GM23338 (cell line): ENCODE results near the gene AP4M1. TPM values are rescaled to one million over a fixed set of nuclear protein-coding genes. Genes with fewer than 3 reads are reported as not detected.

Source experiments
- ATAC-seq: fragments of 200-7000 bp; cut with Tn5 transposase; 3 replicates; pipeline ENCODE4 v1.9.1; 2020
- DNase-seq: peaks from one replicate; pipeline ENCODE4 v3.0.0-alpha.2; 2015; ENCODE audit warnings: low spot score
- H2AFZ ChIP-seq: fragments of 200-600 bp; sonication (generic); 2 replicates; pipeline ENCODE4 v1.8.0; 2016; ENCODE audit warnings: antibody characterized with exemption, mild to moderate bottlenecking, moderate library complexity
- H3F3A ChIP-seq: fragments of 200-600 bp; sonication (generic); replicated peaks from 2 replicates; pipeline ENCODE4 v1.8.0; 2017; ENCODE audit warnings: antibody characterized with exemption, mixed run types, low read depth
- H3K27ac ChIP-seq: fragments of 200-600 bp; sonication (generic); 2 replicates; pipeline ENCODE4 v1.6.1; 2016; ENCODE audit warnings: low read depth
- H3K27me3 ChIP-seq: fragments of 200-600 bp; sonication (generic); 2 replicates; pipeline ENCODE4 v1.8.0; 2016; ENCODE audit warnings: mild to moderate bottlenecking, mixed run types, moderate library complexity; ENCODE audit not compliant: insufficient read depth
- H3K36me3 ChIP-seq: fragments of 200-600 bp; sonication (generic); 2 replicates; pipeline ENCODE4 v1.8.0; 2016; ENCODE audit warnings: mild to moderate bottlenecking; ENCODE audit not compliant: insufficient read depth
- H3K4me1 ChIP-seq: fragments of 200-600 bp; sonication (generic); 2 replicates; pipeline ENCODE4 v1.8.0; 2016; ENCODE audit warnings: mild to moderate bottlenecking, moderate library complexity; ENCODE audit not compliant: insufficient read depth
- H3K4me2 ChIP-seq: fragments of 200-600 bp; sonication (generic); 2 replicates; pipeline ENCODE4 v1.7.1; 2017; ENCODE audit warnings: mixed run types
- H3K4me3 ChIP-seq: fragments of 200-600 bp; sonication (generic); 2 replicates; pipeline ENCODE4 v1.6.1; 2016; ENCODE audit warnings: mixed run types
- H3K79me2 ChIP-seq: fragments of 200-600 bp; sonication (generic); replicated peaks from 2 replicates; pipeline ENCODE4 v1.8.0; 2017; ENCODE audit warnings: mild to moderate bottlenecking; ENCODE audit not compliant: insufficient read depth
- H3K9me2 ChIP-seq: fragments of 200-600 bp; sonication (generic); 2 replicates; pipeline ENCODE4 v1.8.0; 2017; ENCODE audit not compliant: insufficient read depth
- H4K20me1 ChIP-seq: fragments of 200-600 bp; sonication (generic); replicated peaks from 2 replicates; pipeline ENCODE4 v1.8.0; 2017; ENCODE audit warnings: mild to moderate bottlenecking; ENCODE audit not compliant: insufficient read depth
- H3K27ac Mint-ChIP-seq: 2 replicates; pipeline ENCODE4 v1.8.0; 2020; ENCODE audit warnings: inconsistent platforms, mild to moderate bottlenecking, moderate library complexity, mixed read lengths
- H3K27me3 Mint-ChIP-seq: 3 replicates; pipeline ENCODE4 v1.8.0; 2022; ENCODE audit warnings: low read depth, mild to moderate bottlenecking, moderate library complexity, mixed read lengths, inconsistent platforms; ENCODE audit not compliant: insufficient read depth, poor library complexity
- H3K36me3 Mint-ChIP-seq: 3 replicates; pipeline ENCODE4 v1.8.0; 2021; ENCODE audit warnings: low read depth, mild to moderate bottlenecking, inconsistent platforms, moderate library complexity, mixed read lengths
- H3K4me1 Mint-ChIP-seq: 3 replicates; pipeline ENCODE4 v1.8.0; 2020; ENCODE audit warnings: mild to moderate bottlenecking, inconsistent platforms, mixed read lengths
- H3K4me3 Mint-ChIP-seq: 3 replicates; pipeline ENCODE4 v1.8.0; 2021; ENCODE audit warnings: moderate library complexity, mild to moderate bottlenecking, inconsistent platforms, mixed read lengths
- H3K9me3 Mint-ChIP-seq: 3 replicates; pipeline ENCODE4 v1.8.0; 2020; ENCODE audit warnings: moderate library complexity, mild to moderate bottlenecking, inconsistent platforms, mixed read lengths
- CREB1 ChIP-seq: fragments of 250-450 bp; sonication (Bioruptor Pico); IDR thresholded peaks from 2 replicates; pipeline ENCODE4 v1.5.0; 2020; ENCODE audit warnings: low read depth, mild to moderate bottlenecking, moderate library complexity
- EZH2 ChIP-seq: fragments of 200-600 bp; sonication (generic); IDR thresholded peaks from one replicate; pipeline ENCODE4 v1.8.0; 2017; ENCODE audit warnings: antibody characterized with exemption, mild to moderate bottlenecking, low read depth; ENCODE audit not compliant: unreplicated experiment
- EZH2phosphoT487 ChIP-seq: fragments of 200-600 bp; sonication (generic); IDR thresholded peaks from one replicate; pipeline ENCODE4 v1.8.1; 2018; ENCODE audit warnings: antibody characterized with exemption; ENCODE audit not compliant: unreplicated experiment
- JUNB ChIP-seq: IDR thresholded peaks from one replicate; pipeline ENCODE4 v1.6.1; 2016; ENCODE audit warnings: antibody characterized with exemption; ENCODE audit not compliant: unreplicated experiment
- NANOG ChIP-seq: IDR thresholded peaks from 2 replicates; pipeline ENCODE4 v1.6.1; 2016; ENCODE audit warnings: antibody characterized with exemption, borderline replicate concordance
- POLR2AphosphoS5 ChIP-seq: IDR thresholded peaks from 2 replicates; pipeline ENCODE4 v1.6.1; 2016; ENCODE audit warnings: antibody characterized with exemption, low read depth
- STAT1 ChIP-seq: IDR thresholded peaks from one replicate; pipeline ENCODE4 v1.6.1; 2016; ENCODE audit warnings: antibody characterized with exemption; ENCODE audit not compliant: unreplicated experiment
- ZNF114 ChIP-seq: fragments of 250-450 bp; sonication (Bioruptor Pico); IDR thresholded peaks from 2 replicates; pipeline ENCODE4 v1.5.0; 2020; ENCODE audit warnings: mild to moderate bottlenecking, moderate library complexity
- ZNF331 ChIP-seq: fragments of 250-450 bp; sonication (Bioruptor Pico); IDR thresholded peaks from 2 replicates; pipeline ENCODE4 v1.5.0; 2020; ENCODE audit warnings: low read depth, mild to moderate bottlenecking, moderate library complexity
- polyA plus RNA-seq: library from polyadenylated mRNA; unstranded; fragments of >200 nt; fragmentation: Nextera tagmentation; extraction: Ambion mirVana; gene quantifications from 2 replicates; pipeline ENCODE4 v1.2.1, GENCODE V29; 2016
- total RNA-seq: library from RNA; depleted of rRNA; stranded (reverse); fragments of >200 nt; shearing (Covaris generic); gene quantifications from 2 replicates; pipeline ENCODE4 v1.2.3, GENCODE V29; 2014
- TF ChIP-seq, protein P1 (sequence below): IDR thresholded peaks from one replicate; pipeline ENCODE4 v1.6.1; 2018; ENCODE audit warnings: antibody characterized with exemption; ENCODE audit not compliant: unreplicated experiment
- TF ChIP-seq, protein P2 (sequence below), 2 experiments: fragments of 200-600 bp in 1 of 2; sonication (generic) in 1 of 2; conservative IDR thresholded peaks; 2 replicates each; pipeline versions ENCODE4 v1.5.1 to v1.6.1; 2016 to 2017; ENCODE audit warnings: antibody characterized with exemption in 2 of 2, low read depth in 2 of 2, mild to moderate bottlenecking in 2 of 2, moderate library complexity in 1 of 2
- TF ChIP-seq, protein P3 (sequence below): IDR thresholded peaks from 2 replicates; pipeline ENCODE4 v1.6.1; 2016; ENCODE audit warnings: antibody characterized with exemption
- TF ChIP-seq, protein P4 (sequence below): fragments of 250-450 bp; sonication (Bioruptor Pico); IDR thresholded peaks from 2 replicates; pipeline ENCODE4 v1.5.0; 2020; ENCODE audit warnings: mild to moderate bottlenecking, moderate library complexity

AP4M1 gene
- total and polyA plus RNA-seq, 2 experiments from 2014 or later = 9.5 to 13.3 TPM

DNA sequence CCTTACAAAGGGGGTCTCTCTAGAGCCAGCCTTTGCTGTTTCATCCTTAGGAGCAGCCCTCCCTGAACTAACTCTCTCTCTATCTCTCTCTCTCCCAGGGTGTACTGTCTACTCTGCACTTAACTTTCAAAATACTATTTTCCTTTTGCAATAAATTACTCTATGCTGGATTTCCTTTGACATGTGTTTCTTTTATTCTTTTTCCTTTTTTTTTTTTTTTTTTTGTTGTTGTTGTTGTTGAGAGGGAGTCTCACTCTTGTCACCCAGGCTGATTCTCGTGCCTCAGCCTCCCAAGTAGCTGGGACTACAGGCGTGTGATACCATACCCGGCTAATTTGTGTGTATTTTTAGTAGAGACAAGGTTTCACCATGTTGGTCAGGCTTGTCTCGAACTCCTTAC, 18.5 kb upstream of the AP4M1 start:
- peaks cover 16% of the 10 kb centered on the region for H3K27me3 Mint-ChIP-seq
- peak; percentile 9 for ATAC-seq
- H3K4me3 Mint-ChIP-seq = peak overlapping the region; percentile 95
- H3K27ac Mint-ChIP-seq = peak overlapping the region; percentile 95
- peaks cover 23% of the 10 kb centered on the region for H3K4me1 Mint-ChIP-seq
- Histone ChIP-seq H3K27ac (peak overlapping the region; percentile 62), H3F3A (peaks cover 20% of the 10 kb centered on the region), H3K4me1 (peaks cover 15% of the 10 kb centered on the region), H3K79me2 (peaks cover 33% of the 10 kb centered on the region), H3K36me3 (peaks cover 19% of the 10 kb centered on the region), H3K9me2 (no peaks in the 10 kb centered on the region), H3K27me3 (no peaks in the 10 kb centered on the region), H3K4me3 (peak overlapping the region; percentile 94; the same call in 1 of the 2 replicates), H4K20me1 (peaks cover 20% of the 10 kb centered on the region), H2AFZ (no peak overlapping the region), H3K4me2 (peak overlapping the region; percentile 37)
- DNase-seq = no peak
- peaks cover 30% of the 10 kb centered on the region for H3K36me3 Mint-ChIP-seq
- peaks cover 9% of the 10 kb centered on the region; the same call in 2 of the 3 replicates for H3K9me3 Mint-ChIP-seq
- TF ChIP-seq, protein P1, sequence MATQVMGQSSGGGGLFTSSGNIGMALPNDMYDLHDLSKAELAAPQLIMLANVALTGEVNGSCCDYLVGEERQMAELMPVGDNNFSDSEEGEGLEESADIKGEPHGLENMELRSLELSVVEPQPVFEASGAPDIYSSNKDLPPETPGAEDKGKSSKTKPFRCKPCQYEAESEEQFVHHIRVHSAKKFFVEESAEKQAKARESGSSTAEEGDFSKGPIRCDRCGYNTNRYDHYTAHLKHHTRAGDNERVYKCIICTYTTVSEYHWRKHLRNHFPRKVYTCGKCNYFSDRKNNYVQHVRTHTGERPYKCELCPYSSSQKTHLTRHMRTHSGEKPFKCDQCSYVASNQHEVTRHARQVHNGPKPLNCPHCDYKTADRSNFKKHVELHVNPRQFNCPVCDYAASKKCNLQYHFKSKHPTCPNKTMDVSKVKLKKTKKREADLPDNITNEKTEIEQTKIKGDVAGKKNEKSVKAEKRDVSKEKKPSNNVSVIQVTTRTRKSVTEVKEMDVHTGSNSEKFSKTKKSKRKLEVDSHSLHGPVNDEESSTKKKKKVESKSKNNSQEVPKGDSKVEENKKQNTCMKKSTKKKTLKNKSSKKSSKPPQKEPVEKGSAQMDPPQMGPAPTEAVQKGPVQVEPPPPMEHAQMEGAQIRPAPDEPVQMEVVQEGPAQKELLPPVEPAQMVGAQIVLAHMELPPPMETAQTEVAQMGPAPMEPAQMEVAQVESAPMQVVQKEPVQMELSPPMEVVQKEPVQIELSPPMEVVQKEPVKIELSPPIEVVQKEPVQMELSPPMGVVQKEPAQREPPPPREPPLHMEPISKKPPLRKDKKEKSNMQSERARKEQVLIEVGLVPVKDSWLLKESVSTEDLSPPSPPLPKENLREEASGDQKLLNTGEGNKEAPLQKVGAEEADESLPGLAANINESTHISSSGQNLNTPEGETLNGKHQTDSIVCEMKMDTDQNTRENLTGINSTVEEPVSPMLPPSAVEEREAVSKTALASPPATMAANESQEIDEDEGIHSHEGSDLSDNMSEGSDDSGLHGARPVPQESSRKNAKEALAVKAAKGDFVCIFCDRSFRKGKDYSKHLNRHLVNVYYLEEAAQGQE = no peak
- TF ChIP-seq, protein P2, sequence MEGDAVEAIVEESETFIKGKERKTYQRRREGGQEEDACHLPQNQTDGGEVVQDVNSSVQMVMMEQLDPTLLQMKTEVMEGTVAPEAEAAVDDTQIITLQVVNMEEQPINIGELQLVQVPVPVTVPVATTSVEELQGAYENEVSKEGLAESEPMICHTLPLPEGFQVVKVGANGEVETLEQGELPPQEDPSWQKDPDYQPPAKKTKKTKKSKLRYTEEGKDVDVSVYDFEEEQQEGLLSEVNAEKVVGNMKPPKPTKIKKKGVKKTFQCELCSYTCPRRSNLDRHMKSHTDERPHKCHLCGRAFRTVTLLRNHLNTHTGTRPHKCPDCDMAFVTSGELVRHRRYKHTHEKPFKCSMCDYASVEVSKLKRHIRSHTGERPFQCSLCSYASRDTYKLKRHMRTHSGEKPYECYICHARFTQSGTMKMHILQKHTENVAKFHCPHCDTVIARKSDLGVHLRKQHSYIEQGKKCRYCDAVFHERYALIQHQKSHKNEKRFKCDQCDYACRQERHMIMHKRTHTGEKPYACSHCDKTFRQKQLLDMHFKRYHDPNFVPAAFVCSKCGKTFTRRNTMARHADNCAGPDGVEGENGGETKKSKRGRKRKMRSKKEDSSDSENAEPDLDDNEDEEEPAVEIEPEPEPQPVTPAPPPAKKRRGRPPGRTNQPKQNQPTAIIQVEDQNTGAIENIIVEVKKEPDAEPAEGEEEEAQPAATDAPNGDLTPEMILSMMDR (conservative IDR thresholded peaks at IDR 0.05; ENCODE audit: low read depth in 2 of 2) = no peak
- TF ChIP-seq ZNF114 (CRISPR knock-in tag) = no peak
- TF ChIP-seq STAT1 = no peak
- TF ChIP-seq JUNB = no peak
- no peak for TF ChIP-seq EZH2phosphoT487
- TF ChIP-seq NANOG = no peak
- TF ChIP-seq, protein P3, sequence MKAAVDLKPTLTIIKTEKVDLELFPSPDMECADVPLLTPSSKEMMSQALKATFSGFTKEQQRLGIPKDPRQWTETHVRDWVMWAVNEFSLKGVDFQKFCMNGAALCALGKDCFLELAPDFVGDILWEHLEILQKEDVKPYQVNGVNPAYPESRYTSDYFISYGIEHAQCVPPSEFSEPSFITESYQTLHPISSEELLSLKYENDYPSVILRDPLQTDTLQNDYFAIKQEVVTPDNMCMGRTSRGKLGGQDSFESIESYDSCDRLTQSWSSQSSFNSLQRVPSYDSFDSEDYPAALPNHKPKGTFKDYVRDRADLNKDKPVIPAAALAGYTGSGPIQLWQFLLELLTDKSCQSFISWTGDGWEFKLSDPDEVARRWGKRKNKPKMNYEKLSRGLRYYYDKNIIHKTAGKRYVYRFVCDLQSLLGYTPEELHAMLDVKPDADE = no peak
- TF ChIP-seq POLR2AphosphoS5 = no peak
- TF ChIP-seq EZH2 = no peak
- no peak for TF ChIP-seq CREB1 (CRISPR knock-in tag)
- TF ChIP-seq ZNF331 (CRISPR knock-in tag) = no peak
- TF ChIP-seq, protein P4, sequence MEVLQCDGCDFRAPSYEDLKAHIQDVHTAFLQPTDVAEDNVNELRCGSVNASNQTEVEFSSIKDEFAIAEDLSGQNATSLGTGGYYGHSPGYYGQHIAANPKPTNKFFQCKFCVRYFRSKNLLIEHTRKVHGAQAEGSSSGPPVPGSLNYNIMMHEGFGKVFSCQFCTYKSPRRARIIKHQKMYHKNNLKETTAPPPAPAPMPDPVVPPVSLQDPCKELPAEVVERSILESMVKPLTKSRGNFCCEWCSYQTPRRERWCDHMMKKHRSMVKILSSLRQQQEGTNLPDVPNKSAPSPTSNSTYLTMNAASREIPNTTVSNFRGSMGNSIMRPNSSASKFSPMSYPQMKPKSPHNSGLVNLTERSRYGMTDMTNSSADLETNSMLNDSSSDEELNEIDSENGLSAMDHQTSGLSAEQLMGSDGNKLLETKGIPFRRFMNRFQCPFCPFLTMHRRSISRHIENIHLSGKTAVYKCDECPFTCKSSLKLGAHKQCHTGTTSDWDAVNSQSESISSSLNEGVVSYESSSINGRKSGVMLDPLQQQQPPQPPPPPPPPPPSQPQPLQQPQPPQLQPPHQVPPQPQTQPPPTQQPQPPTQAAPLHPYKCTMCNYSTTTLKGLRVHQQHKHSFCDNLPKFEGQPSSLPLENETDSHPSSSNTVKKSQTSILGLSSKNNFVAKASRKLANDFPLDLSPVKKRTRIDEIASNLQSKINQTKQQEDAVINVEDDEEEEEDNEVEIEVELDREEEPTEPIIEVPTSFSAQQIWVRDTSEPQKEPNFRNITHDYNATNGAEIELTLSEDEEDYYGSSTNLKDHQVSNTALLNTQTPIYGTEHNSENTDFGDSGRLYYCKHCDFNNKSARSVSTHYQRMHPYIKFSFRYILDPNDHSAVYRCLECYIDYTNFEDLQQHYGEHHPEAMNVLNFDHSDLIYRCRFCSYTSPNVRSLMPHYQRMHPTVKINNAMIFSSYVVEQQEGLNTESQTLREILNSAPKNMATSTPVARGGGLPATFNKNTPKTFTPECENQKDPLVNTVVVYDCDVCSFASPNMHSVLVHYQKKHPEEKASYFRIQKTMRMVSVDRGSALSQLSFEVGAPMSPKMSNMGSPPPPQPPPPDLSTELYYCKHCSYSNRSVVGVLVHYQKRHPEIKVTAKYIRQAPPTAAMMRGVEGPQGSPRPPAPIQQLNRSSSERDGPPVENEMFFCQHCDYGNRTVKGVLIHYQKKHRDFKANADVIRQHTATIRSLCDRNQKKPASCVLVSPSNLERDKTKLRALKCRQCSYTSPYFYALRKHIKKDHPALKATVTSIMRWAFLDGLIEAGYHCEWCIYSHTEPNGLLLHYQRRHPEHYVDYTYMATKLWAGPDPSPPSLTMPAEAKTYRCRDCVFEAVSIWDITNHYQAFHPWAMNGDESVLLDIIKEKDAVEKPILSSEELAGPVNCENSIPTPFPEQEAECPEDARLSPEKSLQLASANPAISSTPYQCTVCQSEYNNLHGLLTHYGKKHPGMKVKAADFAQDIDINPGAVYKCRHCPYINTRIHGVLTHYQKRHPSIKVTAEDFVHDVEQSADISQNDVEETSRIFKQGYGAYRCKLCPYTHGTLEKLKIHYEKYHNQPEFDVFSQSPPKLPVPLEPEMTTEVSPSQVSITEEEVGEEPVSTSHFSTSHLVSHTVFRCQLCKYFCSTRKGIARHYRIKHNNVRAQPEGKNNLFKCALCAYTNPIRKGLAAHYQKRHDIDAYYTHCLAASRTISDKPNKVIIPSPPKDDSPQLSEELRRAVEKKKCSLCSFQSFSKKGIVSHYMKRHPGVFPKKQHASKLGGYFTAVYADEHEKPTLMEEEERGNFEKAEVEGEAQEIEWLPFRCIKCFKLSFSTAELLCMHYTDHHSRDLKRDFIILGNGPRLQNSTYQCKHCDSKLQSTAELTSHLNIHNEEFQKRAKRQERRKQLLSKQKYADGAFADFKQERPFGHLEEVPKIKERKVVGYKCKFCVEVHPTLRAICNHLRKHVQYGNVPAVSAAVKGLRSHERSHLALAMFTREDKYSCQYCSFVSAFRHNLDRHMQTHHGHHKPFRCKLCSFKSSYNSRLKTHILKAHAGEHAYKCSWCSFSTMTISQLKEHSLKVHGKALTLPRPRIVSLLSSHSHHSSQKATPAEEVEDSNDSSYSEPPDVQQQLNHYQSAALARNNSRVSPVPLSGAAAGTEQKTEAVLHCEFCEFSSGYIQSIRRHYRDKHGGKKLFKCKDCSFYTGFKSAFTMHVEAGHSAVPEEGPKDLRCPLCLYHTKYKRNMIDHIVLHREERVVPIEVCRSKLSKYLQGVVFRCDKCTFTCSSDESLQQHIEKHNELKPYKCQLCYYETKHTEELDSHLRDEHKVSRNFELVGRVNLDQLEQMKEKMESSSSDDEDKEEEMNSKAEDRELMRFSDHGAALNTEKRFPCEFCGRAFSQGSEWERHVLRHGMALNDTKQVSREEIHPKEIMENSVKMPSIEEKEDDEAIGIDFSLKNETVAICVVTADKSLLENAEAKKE = no peak
